Lower leg skin (tissue), 3 donors: Measurements from ENCODE around the gene AGPS.
"Not testable (repeated sequence)": the region's sequence is repeated elsewhere in the genome, so short reads cannot be mapped to it uniquely, and the experiment has no call there.

Experiments
- POLR2A ChIP-seq, 2 donors: fragments of 450-650 bp; IDR thresholded peaks; one replicate each; pipeline ENCODE4 v1.6.1; 2016 to 2017; ENCODE audit warnings: antibody characterized with exemption in 2 of 2, mild to moderate bottlenecking in 1 of 2, moderate library complexity in 1 of 2
- TF ChIP-seq, protein P1 (sequence below), 3 donors: fragments of 450-650 bp; IDR thresholded peaks; one replicate each; pipeline ENCODE4 v1.5.1; 2016; ENCODE audit warnings: antibody characterized with exemption in 3 of 3, mild to moderate bottlenecking in 3 of 3, moderate library complexity in 2 of 3

GRCh38 chr2:177485657-177486056, 93.1 kb downstream of the AGPS start:
- TF ChIP-seq, protein P1, sequence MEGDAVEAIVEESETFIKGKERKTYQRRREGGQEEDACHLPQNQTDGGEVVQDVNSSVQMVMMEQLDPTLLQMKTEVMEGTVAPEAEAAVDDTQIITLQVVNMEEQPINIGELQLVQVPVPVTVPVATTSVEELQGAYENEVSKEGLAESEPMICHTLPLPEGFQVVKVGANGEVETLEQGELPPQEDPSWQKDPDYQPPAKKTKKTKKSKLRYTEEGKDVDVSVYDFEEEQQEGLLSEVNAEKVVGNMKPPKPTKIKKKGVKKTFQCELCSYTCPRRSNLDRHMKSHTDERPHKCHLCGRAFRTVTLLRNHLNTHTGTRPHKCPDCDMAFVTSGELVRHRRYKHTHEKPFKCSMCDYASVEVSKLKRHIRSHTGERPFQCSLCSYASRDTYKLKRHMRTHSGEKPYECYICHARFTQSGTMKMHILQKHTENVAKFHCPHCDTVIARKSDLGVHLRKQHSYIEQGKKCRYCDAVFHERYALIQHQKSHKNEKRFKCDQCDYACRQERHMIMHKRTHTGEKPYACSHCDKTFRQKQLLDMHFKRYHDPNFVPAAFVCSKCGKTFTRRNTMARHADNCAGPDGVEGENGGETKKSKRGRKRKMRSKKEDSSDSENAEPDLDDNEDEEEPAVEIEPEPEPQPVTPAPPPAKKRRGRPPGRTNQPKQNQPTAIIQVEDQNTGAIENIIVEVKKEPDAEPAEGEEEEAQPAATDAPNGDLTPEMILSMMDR (IDR thresholded peaks at IDR 0.05) = not testable (repeated sequence)
- not testable (repeated sequence) for TF ChIP-seq POLR2A (IDR thresholded peaks at IDR 0.05)
